H9 (cell line): ENCODE measurements around the gene NYAP2. TPM values are rescaled to one million over a fixed set of nuclear protein-coding genes. Genes with fewer than 3 reads are reported as not detected.

Source experiments
- DNase-seq: peaks from one replicate; pipeline ENCODE4 v3.0.0-alpha.2; 2017
- H2AFZ ChIP-seq: one replicate; pipeline ENCODE4 v1.6.1; 2013; ENCODE audit warnings: mild to moderate bottlenecking, low read length, control low read depth, moderate library complexity
- H2AK5ac ChIP-seq: 2 replicates; pipeline ENCODE4 v1.6.1; 2013; ENCODE audit warnings: low read length, control low read depth, mixed read lengths; ENCODE audit not compliant: insufficient read length
- H2BK120ac ChIP-seq: one replicate; pipeline ENCODE4 v1.6.1; 2013; ENCODE audit warnings: low read depth, mild to moderate bottlenecking, low read length, control low read depth, inconsistent platforms; ENCODE audit not compliant: poor library complexity, severe bottlenecking
- H2BK12ac ChIP-seq: 2 replicates; pipeline ENCODE4 v1.6.1; 2013; ENCODE audit warnings: low read length, control low read depth, mixed read lengths, low read depth; ENCODE audit not compliant: insufficient read length
- H2BK15ac ChIP-seq: 2 replicates; pipeline ENCODE4 v1.6.1; 2013; ENCODE audit warnings: low read depth, low read length, control low read depth
- H2BK20ac ChIP-seq: one replicate; pipeline ENCODE4 v1.6.1; 2013; ENCODE audit warnings: low read depth, mild to moderate bottlenecking, low read length, control low read depth, inconsistent platforms; ENCODE audit not compliant: poor library complexity, severe bottlenecking
- H2BK5ac ChIP-seq: 2 replicates; pipeline ENCODE4 v1.6.1; 2013; ENCODE audit warnings: low read length, control low read depth, mixed read lengths; ENCODE audit not compliant: insufficient read length
- H3K14ac ChIP-seq: 2 replicates; pipeline ENCODE4 v1.6.1; 2013; ENCODE audit warnings: low read length, control low read depth; ENCODE audit not compliant: insufficient read depth
- H3K18ac ChIP-seq: 2 replicates; pipeline ENCODE4 v1.6.1; 2013; ENCODE audit warnings: low read depth, mild to moderate bottlenecking, mixed read lengths, low read length, control low read depth; ENCODE audit not compliant: insufficient read length
- H3K23ac ChIP-seq: 2 replicates; pipeline ENCODE4 v1.6.1; 2013; ENCODE audit warnings: low read length, control low read depth, mixed read lengths, low read depth; ENCODE audit not compliant: insufficient read length
- H3K23me2 ChIP-seq: 2 replicates; pipeline ENCODE4 v1.6.1; 2013; ENCODE audit warnings: low read depth, mild to moderate bottlenecking, mixed read lengths, low read length, control low read depth; ENCODE audit not compliant: insufficient read length, poor library complexity, severe bottlenecking
- H3K27ac ChIP-seq: 2 replicates; pipeline ENCODE4 v1.5.1; 2013; ENCODE audit warnings: low read length, control low read depth, mixed read lengths, low read depth; ENCODE audit not compliant: insufficient read length
- H3K27me3 ChIP-seq: 2 replicates; pipeline ENCODE4 v1.6.1; 2013; ENCODE audit warnings: low read length, control low read depth, inconsistent platforms; ENCODE audit not compliant: insufficient read depth
- H3K4ac ChIP-seq: 2 replicates; pipeline ENCODE4 v1.6.1; 2013; ENCODE audit warnings: low read depth, mild to moderate bottlenecking, control low read depth, inconsistent platforms, low read length, moderate library complexity
- H3K4me1 ChIP-seq: 2 replicates; pipeline ENCODE4 v1.6.1; 2013; ENCODE audit warnings: low read length, control low read depth, inconsistent platforms; ENCODE audit not compliant: insufficient read depth
- H3K4me2 ChIP-seq: 2 replicates; pipeline ENCODE4 v1.6.1; 2013; ENCODE audit warnings: low read length, control low read depth, mixed read lengths; ENCODE audit not compliant: insufficient read length, insufficient read depth
- H3K56ac ChIP-seq: 2 replicates; pipeline ENCODE4 v1.6.1; 2013; ENCODE audit warnings: low read depth, mild to moderate bottlenecking, mixed read lengths, low read length, control low read depth; ENCODE audit not compliant: insufficient read length
- H3K79me1 ChIP-seq: 2 replicates; pipeline ENCODE4 v1.6.1; 2013; ENCODE audit warnings: low read depth, mild to moderate bottlenecking, moderate library complexity, low read length, control low read depth, inconsistent platforms; ENCODE audit not compliant: insufficient read depth, poor library complexity, severe bottlenecking
- H3K79me2 ChIP-seq: 2 replicates; pipeline ENCODE4 v1.6.1; 2013; ENCODE audit warnings: low read length, control low read depth, inconsistent platforms; ENCODE audit not compliant: insufficient read depth
- H3K9ac ChIP-seq: 2 replicates; pipeline ENCODE4 v1.6.1; 2013; ENCODE audit warnings: low read length, control low read depth, mixed read lengths; ENCODE audit not compliant: insufficient read length; ENCODE audit errors: extremely low read depth
- H3K9me3 ChIP-seq: one replicate; pipeline ENCODE4 v1.6.1; 2013; ENCODE audit warnings: low read depth, low read length, inconsistent platforms; ENCODE audit not compliant: control insufficient read depth
- H3T11ph ChIP-seq: one replicate; pipeline ENCODE4 v1.6.1; 2013; ENCODE audit warnings: mild to moderate bottlenecking, low read length, control low read depth, inconsistent platforms
- H4K20me1 ChIP-seq: one replicate; pipeline ENCODE4 v1.6.1; 2013; ENCODE audit not compliant: control insufficient read depth, insufficient read length, insufficient read depth
- H4K5ac ChIP-seq: 2 replicates; pipeline ENCODE4 v1.6.1; 2013; ENCODE audit warnings: low read depth, mild to moderate bottlenecking, mixed read lengths, low read length, control low read depth; ENCODE audit not compliant: insufficient read length
- H4K8ac ChIP-seq: replicated peaks from 2 replicates; pipeline ENCODE4 v1.6.1; 2013; ENCODE audit warnings: low read length, control low read depth, mixed read lengths, low read depth; ENCODE audit not compliant: insufficient read length
- H4K91ac ChIP-seq: 2 replicates; pipeline ENCODE4 v1.6.1; 2013; ENCODE audit warnings: low read depth, mild to moderate bottlenecking, moderate library complexity, mixed read lengths, low read length, control low read depth; ENCODE audit not compliant: insufficient read length
- H3K27ac Mint-ChIP-seq, 3 experiments: 2 replicates in 2 of 3; 3 replicates in 1 of 3; pipeline ENCODE4 v1.8.0; 2020 to 2021; ENCODE audit warnings: mixed read lengths in 3 of 3, mild to moderate bottlenecking in 1 of 3, moderate library complexity in 1 of 3
- H3K27me3 Mint-ChIP-seq: 2 replicates; pipeline ENCODE4 v1.8.0; 2021; ENCODE audit warnings: low read depth, mild to moderate bottlenecking, moderate library complexity, mixed read lengths
- H3K36me3 Mint-ChIP-seq, 3 experiments: 2 replicates in 2 of 3; 3 replicates in 1 of 3; pipeline ENCODE4 v1.8.0; 2020 to 2021; ENCODE audit warnings: low read depth in 3 of 3, mixed read lengths in 3 of 3; ENCODE audit not compliant: insufficient read depth in 1 of 3
- H3K4me1 Mint-ChIP-seq, 2 experiments: 2 replicates each; pipeline ENCODE4 v1.8.0; 2020; ENCODE audit warnings: mixed read lengths in 2 of 2
- H3K4me3 Mint-ChIP-seq, 2 experiments: 2 replicates in 1 of 2; 3 replicates in 1 of 2; pipeline ENCODE4 v1.8.0; 2020 to 2021; ENCODE audit warnings: mild to moderate bottlenecking in 2 of 2, mixed read lengths in 2 of 2, moderate library complexity in 1 of 2
- H3K9me3 Mint-ChIP-seq, 2 experiments: 2 replicates in 1 of 2; 3 replicates in 1 of 2; pipeline ENCODE4 v1.8.0; 2020; ENCODE audit warnings: mild to moderate bottlenecking in 2 of 2, mixed read lengths in 2 of 2, moderate library complexity in 1 of 2
- CTCF ChIP-seq: fragments of 200-600 bp; sonication (generic); conservative IDR thresholded peaks from 3 replicates; pipeline ENCODE4 v1.8.0; 2021; ENCODE audit warnings: antibody characterized with exemption, mild to moderate bottlenecking
- WGBS: extraction: QIAGEN DNeasy Blood & Tissue Kit; methylation state at CpG from one replicate; pipeline ENCODE4 v1.1.7; 2013; ENCODE audit warnings: missing lambda C conversion rate, low lambda C conversion rate, mixed read lengths; ENCODE audit not compliant: insufficient read length; ENCODE audit errors: extremely low coverage; 5-methylcytosine and 5-hydroxymethylcytosine counted together
- total RNA-seq: library from RNA; stranded (reverse); gene quantifications from 2 replicates; pipeline ENCODE4 v1.2.1, GENCODE V29; 2021

Gene NYAP2
- total RNA-seq, 1 experiment from 2014 or later, result not detected

- H3K23ac ChIP-seq, result no peak overlapping the region
- no peaks in the 10 kb centered on the region for H3K23me2 ChIP-seq
- H3K27ac Mint-ChIP-seq, result no peak overlapping the region
- H3K4me2 ChIP-seq, result no peak overlapping the region
- H3K27me3 Mint-ChIP-seq, result no peaks in the 10 kb centered on the region
- peaks cover 2% of the 10 kb centered on the region; the same call in 1 of the 2 replicates for H3K4me1 ChIP-seq
- no peak overlapping the region for H2BK120ac ChIP-seq
- no peaks in the 10 kb centered on the region for H4K20me1 ChIP-seq
- no peak overlapping the region for H4K8ac ChIP-seq
- WGBS, result no CpG with 5 or more reads among the region's 1 CpG
- no peaks in the 10 kb centered on the region for H3K79me1 ChIP-seq
- no peak overlapping the region for H2BK12ac ChIP-seq
- no peaks in the 10 kb centered on the region for H3K27me3 ChIP-seq
- H3K9me3 Mint-ChIP-seq, result no peaks in the 10 kb centered on the region
- no peak overlapping the region for H3K4ac ChIP-seq
- no peak overlapping the region for H3K9ac ChIP-seq
- no peaks in the 10 kb centered on the region for H3K79me2 ChIP-seq
- DNase-seq, result no peak
- H3K27ac ChIP-seq, result no peak overlapping the region
- TF ChIP-seq CTCF, result no peak
- H4K5ac ChIP-seq, result no peak overlapping the region
- H2AK5ac ChIP-seq, result no peak overlapping the region
- H3K14ac ChIP-seq, result no peak overlapping the region
- H2BK5ac ChIP-seq, result no peak overlapping the region
- H4K91ac ChIP-seq, result no peak overlapping the region
- no peak overlapping the region for H3T11ph ChIP-seq
- H3K9me3 ChIP-seq, result no peaks in the 10 kb centered on the region
- H3K4me3 Mint-ChIP-seq, result no peak overlapping the region
- peaks cover 0 to 4% of the 10 kb centered on the region in 2 experiments; a peak in 2 of 4 replicates for H3K4me1 Mint-ChIP-seq
- H2BK20ac ChIP-seq, result no peak overlapping the region
- H3K56ac ChIP-seq, result no peak overlapping the region
- H3K36me3 Mint-ChIP-seq, result no peaks in the 10 kb centered on the region
- no peak overlapping the region for H2AFZ ChIP-seq
- H2BK15ac ChIP-seq, result no peak overlapping the region
- H3K18ac ChIP-seq, result no peak overlapping the region
These were observed 111.3 kb downstream of the NYAP2 start for GRCh38 chr2:225510796-225511195.
